NCI-H524 treated with DMSO at 0.1 percent for 48 hours (cell line): ENCODE data around the gene ZNRF4.
"Not testable (repeated sequence)": the region's sequence is repeated elsewhere in the genome, so short reads cannot be mapped to it uniquely, and the experiment has no call there.

Source experiments
- DNase-seq: peaks from one replicate; lab custom pipeline; 2025; lab: John Stamatoyannopoulos, UW

Gene ZNRF4

GRCh38 chr19:5455367-5456129, at the start of gene ZNRF4:
Gene ZNRF4, plus strand, starts transcription at chr19:5455417. Its CDS starts 75 bp downstream, at chr19:5455492.
- DNase-seq = no peak

GRCh38 chr19:5406198-5406597, 49.0 kb upstream of the ZNRF4 start:
- DNase-seq = not testable (repeated sequence)

GRCh38 chr19:5406816-5407215, 48.4 kb upstream of the ZNRF4 start:
- DNase-seq = no peak

GRCh38 chr19:5407356-5407755, 47.9 kb upstream of the ZNRF4 start:
- peak; percentile 10 for DNase-seq

- DNase-seq = no peak
Measured at GRCh38 chr19:5417495-5418436, 37.5 kb upstream of the ZNRF4 start.

- no peak for DNase-seq
Measured at GRCh38 chr19:5418677-5419076, 36.5 kb upstream of the ZNRF4 start.

GRCh38 chr19:5420953-5421352, 34.3 kb upstream of the ZNRF4 start:
- DNase-seq = no peak

- DNase-seq = no peak
Measured at GRCh38 chr19:5423567-5424125, 31.6 kb upstream of the ZNRF4 start.

GRCh38 chr19:5424192-5424973, 30.8 kb upstream of the ZNRF4 start:
- peak; percentile 9 for DNase-seq

GRCh38 chr19:5425260-5425659, 30.0 kb upstream of the ZNRF4 start:
- no peak for DNase-seq

GRCh38 chr19:5430237-5430636, 25.0 kb upstream of the ZNRF4 start:
- no peak for DNase-seq

- DNase-seq = no peak
Measured at GRCh38 chr19:5432687-5433086, 22.5 kb upstream of the ZNRF4 start.

- DNase-seq = no peak
Measured at GRCh38 chr19:5434351-5434917, 20.8 kb upstream of the ZNRF4 start.

GRCh38 chr19:5434970-5435641, 20.1 kb upstream of the ZNRF4 start:
- no peak for DNase-seq

- no peak for DNase-seq
Measured at GRCh38 chr19:5435642-5436017, 19.6 kb upstream of the ZNRF4 start.

- DNase-seq = peak; percentile 73
Measured at GRCh38 chr19:5436106-5436947, 18.9 kb upstream of the ZNRF4 start.

GRCh38 chr19:5436948-5437306, 18.3 kb upstream of the ZNRF4 start:
- no peak for DNase-seq

GRCh38 chr19:5438756-5439155, 16.5 kb upstream of the ZNRF4 start:
- not testable (repeated sequence) for DNase-seq

- no peak for DNase-seq
Measured at GRCh38 chr19:5439452-5439851, 15.8 kb upstream of the ZNRF4 start.

GRCh38 chr19:5440299-5440698, 14.9 kb upstream of the ZNRF4 start:
- DNase-seq = no peak
